Measurements from ENCODE around the gene EFCAB6.

GRCh38 chr22:43546186-43546585 lies 265.9 kb downstream of the EFCAB6 start:
- TF ChIP-seq, protein P1, sequence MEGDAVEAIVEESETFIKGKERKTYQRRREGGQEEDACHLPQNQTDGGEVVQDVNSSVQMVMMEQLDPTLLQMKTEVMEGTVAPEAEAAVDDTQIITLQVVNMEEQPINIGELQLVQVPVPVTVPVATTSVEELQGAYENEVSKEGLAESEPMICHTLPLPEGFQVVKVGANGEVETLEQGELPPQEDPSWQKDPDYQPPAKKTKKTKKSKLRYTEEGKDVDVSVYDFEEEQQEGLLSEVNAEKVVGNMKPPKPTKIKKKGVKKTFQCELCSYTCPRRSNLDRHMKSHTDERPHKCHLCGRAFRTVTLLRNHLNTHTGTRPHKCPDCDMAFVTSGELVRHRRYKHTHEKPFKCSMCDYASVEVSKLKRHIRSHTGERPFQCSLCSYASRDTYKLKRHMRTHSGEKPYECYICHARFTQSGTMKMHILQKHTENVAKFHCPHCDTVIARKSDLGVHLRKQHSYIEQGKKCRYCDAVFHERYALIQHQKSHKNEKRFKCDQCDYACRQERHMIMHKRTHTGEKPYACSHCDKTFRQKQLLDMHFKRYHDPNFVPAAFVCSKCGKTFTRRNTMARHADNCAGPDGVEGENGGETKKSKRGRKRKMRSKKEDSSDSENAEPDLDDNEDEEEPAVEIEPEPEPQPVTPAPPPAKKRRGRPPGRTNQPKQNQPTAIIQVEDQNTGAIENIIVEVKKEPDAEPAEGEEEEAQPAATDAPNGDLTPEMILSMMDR (IDR thresholded peaks at IDR 0.05; ENCODE audit: low read depth, low read length, missing input control): no peak
- TF ChIP-seq RAD21 (IDR thresholded peaks at IDR 0.05) (no peak), TAF1 (conservative IDR thresholded peaks at IDR 0.05) (no peak), RXRA (IDR thresholded peaks at IDR 0.05) (no peak), SP1 (IDR thresholded peaks at IDR 0.05) (no peak), EGR1 (IDR thresholded peaks at IDR 0.05; ENCODE audit: low read depth in 2 of 2) (no peak)
- TF ChIP-seq, protein P2, sequence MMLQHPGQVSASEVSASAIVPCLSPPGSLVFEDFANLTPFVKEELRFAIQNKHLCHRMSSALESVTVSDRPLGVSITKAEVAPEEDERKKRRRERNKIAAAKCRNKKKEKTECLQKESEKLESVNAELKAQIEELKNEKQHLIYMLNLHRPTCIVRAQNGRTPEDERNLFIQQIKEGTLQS (IDR thresholded peaks at IDR 0.05): no peak
